ENCODE data around the gene ODAD3. TPM values are rescaled to one million over a fixed set of nuclear protein-coding genes. Genes with fewer than 3 reads are reported as not detected.
"Not testable (repeated sequence)": the region's sequence is repeated elsewhere in the genome, so short reads cannot be mapped to it uniquely, and the experiment has no call there.

ODAD3 gene
- polyA plus RNA-seq, 4 donors, result 0.25 to 0.30 TPM; not detected in 2

- Histone ChIP-seq H3K4me3 (ENCODE audit: low read depth in 1 of 3, low read length in 3 of 3) (no peak overlapping the region), H3K27ac (ENCODE audit: low read depth in 1 of 3, low read length in 2 of 3) (no peak overlapping the region), H3K4me1 (ENCODE audit: control insufficient read depth in 3 of 3, insufficient read depth in 2 of 3, low read depth in 1 of 3, low read length in 2 of 3) (no peaks in the 10 kb centered on the region), H3K9me3 (ENCODE audit: control insufficient read depth in 2 of 2, insufficient read depth in 1 of 2, low read depth in 1 of 2, low read length in 1 of 2) (no peaks in the 10 kb centered on the region), H3K36me3 (ENCODE audit: control insufficient read depth in 3 of 3, insufficient read depth in 2 of 3, low read depth in 1 of 3, low read length in 3 of 3) (no peaks in the 10 kb centered on the region), H3K27me3 (ENCODE audit: control insufficient read depth in 3 of 3, insufficient read depth in 3 of 3, low read length in 3 of 3) (no peaks in the 10 kb centered on the region)
- DNase-seq (no peak), FAIRE-seq (no peak)
- 67 to 80% (median 72%) methylated on average over 11 of the region's 11 CpGs for WGBS, 3 donors
Measured at GRCh38 chr19:11464333-11465265, 29.7 kb upstream of the ODAD3 start.

GRCh38 chr19:11463391-11463790 lies 28.5 kb upstream of the ODAD3 start:
- peaks cover 0 to 2% (median 0%) of the 10 kb centered on the region in 3 donors for H3K27me3 ChIP-seq (ENCODE audit: control insufficient read depth in 3 of 3, insufficient read depth in 3 of 3, low read length in 3 of 3)
- H3K4me1 ChIP-seq (ENCODE audit: control insufficient read depth in 3 of 3, insufficient read depth in 2 of 3, low read depth in 1 of 3, low read length in 2 of 3), result no peaks in the 10 kb centered on the region
- no peaks in the 10 kb centered on the region for H3K36me3 ChIP-seq (ENCODE audit: control insufficient read depth in 3 of 3, insufficient read depth in 2 of 3, low read depth in 1 of 3, low read length in 3 of 3)
- H3K9me3 ChIP-seq (ENCODE audit: control insufficient read depth in 2 of 2, insufficient read depth in 1 of 2, low read depth in 1 of 2, low read length in 1 of 2), result no peaks in the 10 kb centered on the region
- no peak overlapping the region for H3K27ac ChIP-seq (ENCODE audit: low read depth in 1 of 3, low read length in 2 of 3)
- DNase-seq (no peak), FAIRE-seq (no peak)
- no peak overlapping the region for H3K4me3 ChIP-seq (ENCODE audit: low read depth in 1 of 3, low read length in 3 of 3)
- WGBS, 3 donors, result 34 to 64% (median 47%) methylated on average over 12 of the region's 12 CpGs

GRCh38 chr19:11461453-11461852 lies 26.5 kb upstream of the ODAD3 start:
- DNase-seq (no peak), FAIRE-seq (no peak)
- WGBS, 3 donors, result 47 to 70% (median 52%) methylated on average over 2 of the region's 2 CpGs

GRCh38 chr19:11460207-11460606 lies 25.3 kb upstream of the ODAD3 start:
- FAIRE-seq, result no peak
- H3K9me3 ChIP-seq (ENCODE audit: control insufficient read depth in 2 of 2, insufficient read depth in 1 of 2, low read depth in 1 of 2, low read length in 1 of 2), result no peaks in the 10 kb centered on the region
- DNase-seq, result no peak
- H3K4me1 ChIP-seq (ENCODE audit: control insufficient read depth in 3 of 3, insufficient read depth in 2 of 3, low read depth in 1 of 3, low read length in 2 of 3), result no peaks in the 10 kb centered on the region
- no peak overlapping the region for H3K4me3 ChIP-seq (ENCODE audit: low read depth in 1 of 3, low read length in 3 of 3)
- peaks cover 0 to 10% (median 0%) of the 10 kb centered on the region in 3 donors for H3K27me3 ChIP-seq (ENCODE audit: control insufficient read depth in 3 of 3, insufficient read depth in 3 of 3, low read length in 3 of 3)
- H3K36me3 ChIP-seq (ENCODE audit: control insufficient read depth in 3 of 3, insufficient read depth in 2 of 3, low read depth in 1 of 3, low read length in 3 of 3), result no peaks in the 10 kb centered on the region
- 28 to 49% (median 46%) methylated on average over 3 to 4 of the region's 4 CpGs for WGBS, 3 donors
- no peak overlapping the region for H3K27ac ChIP-seq (ENCODE audit: low read depth in 1 of 3, low read length in 2 of 3)

More at GRCh38 chr19:11461453-11461852, 26.5 kb upstream of the ODAD3 start:
- Histone ChIP-seq H3K9me3 (ENCODE audit: control insufficient read depth in 2 of 2, insufficient read depth in 1 of 2, low read depth in 1 of 2, low read length in 1 of 2) (no peaks in the 10 kb centered on the region), H3K36me3 (ENCODE audit: control insufficient read depth in 3 of 3, insufficient read depth in 2 of 3, low read depth in 1 of 3, low read length in 3 of 3) (no peaks in the 10 kb centered on the region), H3K4me1 (ENCODE audit: control insufficient read depth in 3 of 3, insufficient read depth in 2 of 3, low read depth in 1 of 3, low read length in 2 of 3) (no peaks in the 10 kb centered on the region), H3K27ac (ENCODE audit: low read depth in 1 of 3, low read length in 2 of 3) (no peak overlapping the region), H3K4me3 (ENCODE audit: low read depth in 1 of 3, low read length in 3 of 3) (no peak overlapping the region), H3K27me3 (ENCODE audit: control insufficient read depth in 3 of 3, insufficient read depth in 3 of 3, low read length in 3 of 3) (peaks cover 0 to 10% (median 0%) of the 10 kb centered on the region in 3 donors)

DNA sequence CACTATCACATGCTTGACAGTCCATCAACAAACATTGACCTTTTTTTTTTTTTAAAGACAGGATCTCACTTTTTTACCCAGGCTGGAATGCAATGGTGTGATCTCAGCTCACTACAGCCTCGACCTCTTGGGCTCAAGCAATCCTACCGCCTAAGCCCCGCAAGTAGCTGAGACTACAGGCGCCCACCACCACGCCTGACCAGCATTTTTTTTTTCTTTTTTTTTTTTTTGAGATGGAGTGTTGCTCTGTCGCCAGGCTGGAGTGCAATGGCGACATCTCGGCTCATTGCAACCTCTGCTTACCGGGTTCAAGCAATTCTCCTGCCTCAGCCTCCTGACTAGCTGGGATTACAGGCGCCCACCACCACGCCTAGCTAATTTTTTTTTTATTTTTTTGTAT lies 24.0 kb upstream of the ODAD3 start:
- H3K36me3 ChIP-seq (ENCODE audit: control insufficient read depth in 3 of 3, insufficient read depth in 2 of 3, low read depth in 1 of 3, low read length in 3 of 3); H3K9me3 ChIP-seq (ENCODE audit: control insufficient read depth in 2 of 2, insufficient read depth in 1 of 2, low read depth in 1 of 2, low read length in 1 of 2); DNase-seq; H3K27ac ChIP-seq (ENCODE audit: low read depth in 1 of 3, low read length in 2 of 3); H3K4me3 ChIP-seq (ENCODE audit: low read depth in 1 of 3, low read length in 3 of 3); FAIRE-seq; H3K4me1 ChIP-seq (ENCODE audit: control insufficient read depth in 3 of 3, insufficient read depth in 2 of 3, low read depth in 1 of 3, low read length in 2 of 3): not testable (repeated sequence)
- H3K27me3 ChIP-seq (ENCODE audit: control insufficient read depth in 3 of 3, insufficient read depth in 3 of 3, low read length in 3 of 3), result peaks cover 0 to 12% (median 0%) of the 10 kb centered on the region in 3 donors
- WGBS, 3 donors, result 69 to 83% (median 74%) methylated on average over 11 of the region's 11 CpGs

DNA sequence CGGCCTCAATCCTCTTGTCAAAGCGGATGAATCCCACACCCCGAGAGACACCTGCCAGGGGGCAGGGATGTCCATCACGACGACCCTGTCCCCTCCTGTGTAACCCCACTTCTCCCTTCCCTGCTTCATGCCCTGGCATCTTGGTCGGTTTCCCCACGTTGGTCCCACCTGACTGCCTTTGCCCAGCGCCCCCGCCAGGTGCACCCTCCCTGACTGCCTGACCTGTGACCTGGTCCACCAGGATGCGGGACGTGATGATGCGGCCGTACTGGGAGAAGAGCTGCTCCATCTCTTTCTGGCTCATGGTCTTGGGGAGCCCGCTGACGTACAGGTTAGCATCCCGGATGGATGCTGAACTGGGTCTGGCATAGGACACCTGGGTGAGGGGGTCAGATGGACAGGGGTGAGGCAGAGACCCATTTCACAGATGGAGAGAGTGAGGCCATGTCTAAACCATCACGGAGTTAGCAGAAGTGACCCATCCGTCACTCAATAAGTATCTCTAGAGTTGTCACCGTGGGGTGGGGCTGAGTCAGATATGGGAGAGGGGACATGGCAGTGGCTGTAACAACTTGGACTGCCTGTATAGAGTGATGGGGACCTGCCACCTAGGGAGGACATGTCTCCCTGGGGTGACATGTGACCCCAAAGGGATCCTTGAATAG lies 23.4 kb upstream of the ODAD3 start:
- Histone ChIP-seq H3K36me3 (ENCODE audit: control insufficient read depth in 3 of 3, insufficient read depth in 2 of 3, low read depth in 1 of 3, low read length in 3 of 3) (no peaks in the 10 kb centered on the region), H3K9me3 (ENCODE audit: control insufficient read depth in 2 of 2, insufficient read depth in 1 of 2, low read depth in 1 of 2, low read length in 1 of 2) (no peaks in the 10 kb centered on the region), H3K4me3 (ENCODE audit: low read depth in 1 of 3, low read length in 3 of 3) (no peak overlapping the region), H3K27ac (ENCODE audit: low read depth in 1 of 3, low read length in 2 of 3) (no peak overlapping the region), H3K4me1 (ENCODE audit: control insufficient read depth in 3 of 3, insufficient read depth in 2 of 3, low read depth in 1 of 3, low read length in 2 of 3) (no peaks in the 10 kb centered on the region), H3K27me3 (ENCODE audit: control insufficient read depth in 3 of 3, insufficient read depth in 3 of 3, low read length in 3 of 3) (peaks cover 0 to 13% (median 0%) of the 10 kb centered on the region in 3 donors)
- no peak for FAIRE-seq
- no peak for DNase-seq
- 79 to 85% (median 81%) methylated on average over 19 of the region's 19 CpGs for WGBS, 3 donors

DNA sequence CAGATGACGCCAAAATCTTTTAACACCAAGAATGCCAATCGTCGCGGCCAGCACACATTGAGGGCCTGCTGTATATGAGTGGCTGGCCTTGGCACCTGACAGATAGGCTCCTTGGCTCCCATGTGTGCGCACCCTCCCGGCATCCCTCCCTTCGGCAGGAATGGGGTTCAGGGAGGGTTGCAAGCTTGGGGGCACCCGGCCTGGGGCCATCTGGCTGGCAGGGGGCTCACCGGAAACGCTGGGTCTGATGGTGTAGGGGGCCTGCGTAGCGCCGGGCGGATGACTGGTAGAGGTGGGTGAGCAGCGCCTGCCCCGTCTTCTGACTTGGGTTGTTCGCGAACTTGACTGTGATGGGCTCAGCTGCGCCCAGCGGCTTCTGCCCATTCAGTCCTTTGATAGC lies 22.9 kb upstream of the ODAD3 start:
- FAIRE-seq, result no peak
- Histone ChIP-seq H3K27ac (ENCODE audit: low read depth in 1 of 3, low read length in 2 of 3) (no peak overlapping the region), H3K9me3 (ENCODE audit: control insufficient read depth in 2 of 2, insufficient read depth in 1 of 2, low read depth in 1 of 2, low read length in 1 of 2) (no peaks in the 10 kb centered on the region), H3K4me1 (ENCODE audit: control insufficient read depth in 3 of 3, insufficient read depth in 2 of 3, low read depth in 1 of 3, low read length in 2 of 3) (no peaks in the 10 kb centered on the region), H3K4me3 (ENCODE audit: low read depth in 1 of 3, low read length in 3 of 3) (no peak overlapping the region), H3K27me3 (ENCODE audit: control insufficient read depth in 3 of 3, insufficient read depth in 3 of 3, low read length in 3 of 3) (peaks cover 0 to 13% (median 0%) of the 10 kb centered on the region in 3 donors), H3K36me3 (ENCODE audit: control insufficient read depth in 3 of 3, insufficient read depth in 2 of 3, low read depth in 1 of 3, low read length in 3 of 3) (no peaks in the 10 kb centered on the region)
- no peak for DNase-seq
- 81 to 91% (median 83%) methylated on average over 20 of the region's 20 CpGs for WGBS, 3 donors

DNA sequence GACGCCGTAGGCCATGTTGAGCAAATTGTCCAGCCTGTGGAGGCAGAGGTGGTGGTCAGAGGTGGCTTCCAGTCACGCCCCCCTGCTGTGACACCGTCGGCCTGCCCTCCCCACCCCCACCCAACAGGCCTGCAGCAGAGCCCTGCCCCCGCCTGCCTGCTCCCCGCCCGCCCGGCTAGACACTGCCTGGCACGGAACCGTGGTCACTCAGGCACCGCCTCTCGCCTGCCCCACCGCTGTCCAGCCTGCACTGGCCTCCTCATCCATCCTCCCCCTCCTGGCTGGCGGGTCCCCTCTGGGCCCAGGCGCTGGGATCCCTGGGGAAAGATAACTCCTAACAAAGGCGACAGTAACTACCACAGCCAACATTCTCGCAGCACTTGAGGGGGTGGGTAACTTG lies 22.2 kb upstream of the ODAD3 start:
- FAIRE-seq (no peak), DNase-seq (no peak)
- peaks cover 0 to 13% (median 0%) of the 10 kb centered on the region in 3 donors for H3K27me3 ChIP-seq (ENCODE audit: control insufficient read depth in 3 of 3, insufficient read depth in 3 of 3, low read length in 3 of 3)
- no peaks in the 10 kb centered on the region for H3K36me3 ChIP-seq (ENCODE audit: control insufficient read depth in 3 of 3, insufficient read depth in 2 of 3, low read depth in 1 of 3, low read length in 3 of 3)
- no peak overlapping the region for H3K4me3 ChIP-seq (ENCODE audit: low read depth in 1 of 3, low read length in 3 of 3)
- no peaks in the 10 kb centered on the region for H3K4me1 ChIP-seq (ENCODE audit: control insufficient read depth in 3 of 3, insufficient read depth in 2 of 3, low read depth in 1 of 3, low read length in 2 of 3)
- no peaks in the 10 kb centered on the region for H3K9me3 ChIP-seq (ENCODE audit: control insufficient read depth in 2 of 2, insufficient read depth in 1 of 2, low read depth in 1 of 2, low read length in 1 of 2)
- WGBS, 3 donors, result 15 to 31% (median 23%) methylated on average over 9 to 18 of the region's 18 CpGs
- H3K27ac ChIP-seq (ENCODE audit: low read depth in 1 of 3, low read length in 2 of 3), result no peak overlapping the region

Measured in small intestine (tissue), 7 donors.